GM10847 (cell line): Measurements from ENCODE around the gene PMM2.

ENCODE experiments used
- POLR2A ChIP-seq: IDR thresholded peaks from 2 replicates; pipeline ENCODE4 v1.6.1; 2011; ENCODE audit not compliant: insufficient read length; ENCODE audit errors: extremely low read depth

The PMM2 gene

GRCh38 chr16:8845699-8846298 is 48.2 kb downstream of the PMM2 start:
- no peak for TF ChIP-seq POLR2A

GRCh38 chr16:8846401-8846932 is 48.8 kb downstream of the PMM2 start:
- no peak for TF ChIP-seq POLR2A

- TF ChIP-seq POLR2A = no peak
Observed at GRCh38 chr16:8847145-8847544, 49.5 kb downstream of the PMM2 start.

- no peak for TF ChIP-seq POLR2A
Observed at GRCh38 chr16:8847623-8848022, 50.0 kb downstream of the PMM2 start.

- no peak for TF ChIP-seq POLR2A
Observed at GRCh38 chr16:8848231-8848938, 50.7 kb downstream of the PMM2 start.

GRCh38 chr16:8848939-8849391 is 51.3 kb downstream of the PMM2 start:
- no peak for TF ChIP-seq POLR2A

- no peak for TF ChIP-seq POLR2A
Observed at GRCh38 chr16:8849411-8850011, 51.9 kb downstream of the PMM2 start.

- no peak for TF ChIP-seq POLR2A
Observed at GRCh38 chr16:8850279-8850885, 52.7 kb downstream of the PMM2 start.

GRCh38 chr16:8851761-8852403 is 54.2 kb downstream of the PMM2 start:
- no peak for TF ChIP-seq POLR2A

- TF ChIP-seq POLR2A = no peak
Observed at GRCh38 chr16:8852534-8852933, 54.9 kb downstream of the PMM2 start.

- TF ChIP-seq POLR2A = no peak
Observed at GRCh38 chr16:8853150-8853549, 55.5 kb downstream of the PMM2 start.

- no peak for TF ChIP-seq POLR2A
Observed at GRCh38 chr16:8853611-8854010, 56.0 kb downstream of the PMM2 start.

GRCh38 chr16:8854298-8854948 is 56.8 kb downstream of the PMM2 start:
- TF ChIP-seq POLR2A = no peak

GRCh38 chr16:8855051-8855786 is 57.6 kb downstream of the PMM2 start:
- no peak for TF ChIP-seq POLR2A
